ENCODE results near the gene DYNLT5. TPM values are rescaled to one million over a fixed set of nuclear protein-coding genes. Genes with fewer than 3 reads are reported as not detected.

Gene DYNLT5
- polyA plus RNA-seq, 2 of the 4 experiments (the other 2 are of a cell fraction), result not detected

- ChIA-PET CTCF (interaction anchor here (0.6 to 1.8 kb wide), 3 partner anchors 11 to 379 kb away, joined by 3 to 8 read pairs (median 3); no protein-coding TSS in a partner anchor), POLR2A (no interaction called here)
- Histone ChIP-seq H3K9me3 (no peaks in the 10 kb centered on the region), H3K4me3 (no peak overlapping the region), H3K4me1 (no peaks in the 10 kb centered on the region), H3K4me2 (no peak overlapping the region), H3K27ac (no peak overlapping the region)
- TF ChIP-seq HMGXB4 (CRISPR knock-in tag; IDR thresholded peaks at IDR 0.05; ENCODE audit: borderline replicate concordance) (no peak), BCL3 (IDR thresholded peaks at IDR 0.05) (no peak)
- DNase-seq (ENCODE audit: low read depth in 1 of 2, low spot score in 1 of 2) (no peak), FAIRE-seq (no peak), ATAC-seq (no peak)
- whole genome bisulfite sequencing (ENCODE audit: missing lambda C conversion rate), result 36% methylated on average over 2 of the region's 2 CpGs
These were observed 14.4 kb upstream of the DYNLT5 start for GRCh38 chr1:66737836-66738235.

- TF ChIP-seq CBX8 (IDR thresholded peaks at IDR 0.05), result no peak
- TF ChIP-seq HDAC2 (IDR thresholded peaks at IDR 0.05), result no peak
- TF ChIP-seq HES2 (IDR thresholded peaks at IDR 0.05), result no peak
- TF ChIP-seq ESRRA (IDR thresholded peaks at IDR 0.05; ENCODE audit: borderline replicate concordance, low read length), result no peak
- no peak for TF ChIP-seq JUNB (IDR thresholded peaks at IDR 0.05)
- no peak for TF ChIP-seq HOXB5 (CRISPR knock-in tag; IDR thresholded peaks at IDR 0.05)
- no peak for TF ChIP-seq SMC3 (IDR thresholded peaks at IDR 0.05)
- no peak for TF ChIP-seq PBX3 (IDR thresholded peaks at IDR 0.05)
- TF ChIP-seq MYC (IDR thresholded peaks at IDR 0.05; ENCODE audit: borderline replicate concordance, low read length), result no peak
- no peak for TF ChIP-seq MAX (IDR thresholded peaks at IDR 0.05)
- TF ChIP-seq JUN (IDR thresholded peaks at IDR 0.05), result no peak
- TF ChIP-seq NR3C1 (IDR thresholded peaks at IDR 0.05), result no peak
- no peak for TF ChIP-seq KDM1A (IDR thresholded peaks at IDR 0.05; ENCODE audit: low read depth)
- no peak for TF ChIP-seq TP53 (CRISPR knock-in tag; IDR thresholded peaks at IDR 0.05)
- no peak for TF ChIP-seq ZNF302 (CRISPR knock-in tag; IDR thresholded peaks at IDR 0.05)
- no peak for TF ChIP-seq ZSCAN20 (CRISPR knock-in tag; IDR thresholded peaks at IDR 0.05)
- no peak for TF ChIP-seq HOXB13 (CRISPR knock-in tag; IDR thresholded peaks at IDR 0.05; ENCODE audit: low read depth)
- no peak for TF ChIP-seq RAD21 (conservative IDR thresholded peaks at IDR 0.05 in 1 of 2, IDR thresholded peaks at IDR 0.05 in 1 of 2)
- no peak for TF ChIP-seq REST (IDR thresholded peaks at IDR 0.05)
- no peak for TF ChIP-seq CEBPB (IDR thresholded peaks at IDR 0.05)
- DNase-seq (ENCODE audit: low read depth in 1 of 2, low spot score in 1 of 2) (no peak), ATAC-seq (no peak), FAIRE-seq (no peak)
- no peak overlapping the region for H3K4me3 ChIP-seq
- 82% methylated on average over 9 of the region's 9 CpGs for WGBS (ENCODE audit: missing lambda C conversion rate)
- H3K4me1 ChIP-seq, result no peaks in the 10 kb centered on the region
- no peaks in the 10 kb centered on the region for H3K9me3 ChIP-seq
- H3K27ac ChIP-seq, result no peak overlapping the region
- H3K4me2 ChIP-seq, result no peak overlapping the region
- CTCF ChIA-PET, result interaction anchor here (1.6 to 1.8 kb wide), 2 partner anchors 13 to 14 kb away, joined by 7 to 8 read pairs; no protein-coding TSS in a partner anchor
- POLR2A ChIA-PET, result no interaction called here
These were observed 12.7 kb upstream of the DYNLT5 start for GRCh38 chr1:66739401-66740157.

Data from A549 (cell line).